Measurements from ENCODE around the gene SLAMF6. TPM values are rescaled to one million over a fixed set of nuclear protein-coding genes. Genes with fewer than 3 reads are reported as not detected.

SLAMF6 gene
- total RNA-seq, 4 donors from 2014 or later = 0.20 to 1.5 (median 0.46) TPM

GRCh38 chr1:160494620-160495019 is 28.4 kb downstream of the SLAMF6 start:
- H3K4me3 ChIP-seq = no peak overlapping the region
- no peak for DNase-seq (ENCODE audit: low spot score in 2 of 2)
- H3K4me1 ChIP-seq = no peaks in the 10 kb centered on the region
- no peak overlapping the region for H3K27ac ChIP-seq
- no peaks in the 10 kb centered on the region for H3K27me3 ChIP-seq
- peaks cover 0 to 16% (median 1%) of the 10 kb centered on the region in 4 donors for H3K9me3 ChIP-seq
- TF ChIP-seq CTCF (IDR thresholded peaks at IDR 0.05) (no peak), EP300 (IDR thresholded peaks at IDR 0.05) (no peak), POLR2A (IDR thresholded peaks at IDR 0.05) (no peak)
- no peaks in the 10 kb centered on the region for H3K36me3 ChIP-seq
- 82 to 89% methylated on average over 3 of the region's 3 CpGs for WGBS, 2 donors

DNA sequence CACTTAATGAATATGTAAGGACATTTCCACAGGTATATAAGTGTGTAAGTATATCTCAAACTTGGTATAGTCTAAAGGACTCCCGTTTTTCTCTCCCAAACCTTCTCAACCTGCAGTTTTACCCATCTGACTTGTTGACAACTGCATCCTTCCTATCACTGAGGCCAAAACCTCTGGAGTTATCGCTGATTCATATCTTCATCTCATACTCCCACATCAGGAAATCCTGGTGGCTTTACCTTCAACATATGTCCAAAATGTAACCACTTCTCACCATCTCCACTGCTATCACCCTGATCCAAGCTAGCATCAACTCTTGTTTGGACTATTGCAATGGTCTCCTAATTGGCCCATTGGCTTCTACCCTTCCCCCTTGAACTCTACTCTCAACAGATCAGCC is 30.4 kb downstream of the SLAMF6 start:
- Histone ChIP-seq H3K4me3 (no peak overlapping the region), H3K36me3 (no peaks in the 10 kb centered on the region), H3K27ac (no peak overlapping the region), H3K4me1 (no peaks in the 10 kb centered on the region), H3K27me3 (no peaks in the 10 kb centered on the region), H3K9me3 (peaks cover 0 to 5% (median 0%) of the 10 kb centered on the region in 4 donors)
- WGBS, 2 donors = 74 to 78% methylated on average over 2 of the region's 2 CpGs
- no peak for TF ChIP-seq POLR2A (IDR thresholded peaks at IDR 0.05)
- TF ChIP-seq CTCF (IDR thresholded peaks at IDR 0.05) = no peak
- no peak for TF ChIP-seq EP300 (IDR thresholded peaks at IDR 0.05)
- DNase-seq (ENCODE audit: low spot score in 2 of 2) = no peak

GRCh38 chr1:160491981-160492380 is 31.1 kb downstream of the SLAMF6 start:
- H3K27me3 ChIP-seq = no peaks in the 10 kb centered on the region
- TF ChIP-seq POLR2A (IDR thresholded peaks at IDR 0.05) (no peak), EP300 (IDR thresholded peaks at IDR 0.05) (no peak), CTCF (IDR thresholded peaks at IDR 0.05) (no peak)
- peaks cover 0 to 5% (median 0%) of the 10 kb centered on the region in 4 donors for H3K9me3 ChIP-seq
- no peak for DNase-seq (ENCODE audit: low spot score in 2 of 2)
- H3K4me3 ChIP-seq = no peak overlapping the region
- no peaks in the 10 kb centered on the region for H3K36me3 ChIP-seq
- 87 to 94% methylated on average over 3 of the region's 3 CpGs for WGBS, 2 donors
- no peak overlapping the region for H3K27ac ChIP-seq
- no peaks in the 10 kb centered on the region for H3K4me1 ChIP-seq

DNA sequence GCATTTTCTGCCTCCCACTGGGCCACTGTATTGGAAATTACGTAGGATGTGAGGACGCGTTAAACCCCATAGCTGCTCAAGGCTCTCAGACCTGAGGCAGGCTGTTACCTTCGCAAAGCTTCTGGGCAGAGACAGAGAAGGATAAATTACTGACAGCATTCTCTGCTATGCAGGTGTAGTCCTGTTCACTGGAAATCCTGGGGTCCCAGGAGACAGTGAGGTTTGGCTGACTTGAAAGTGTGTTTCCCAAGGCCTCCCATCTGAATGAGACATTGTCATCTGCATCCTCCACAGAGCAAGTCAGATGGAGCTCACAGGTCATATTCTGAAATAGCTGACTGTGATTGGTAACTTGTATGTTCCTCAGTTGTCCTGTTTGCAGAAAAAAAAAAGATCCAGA is 32.0 kb downstream of the SLAMF6 start:
- TF ChIP-seq POLR2A (IDR thresholded peaks at IDR 0.05) (no peak), EP300 (IDR thresholded peaks at IDR 0.05) (no peak)
- H3K27me3 ChIP-seq = no peaks in the 10 kb centered on the region
- H3K4me1 ChIP-seq = no peaks in the 10 kb centered on the region
- 74 to 78% methylated on average over 4 of the region's 4 CpGs for WGBS, 2 donors
- no peak for DNase-seq (ENCODE audit: low spot score in 2 of 2)
- no peak overlapping the region for H3K27ac ChIP-seq
- H3K9me3 ChIP-seq = peaks cover 0 to 5% (median 0%) of the 10 kb centered on the region in 4 donors
- H3K36me3 ChIP-seq = no peaks in the 10 kb centered on the region
- H3K4me3 ChIP-seq = no peak overlapping the region

DNA sequence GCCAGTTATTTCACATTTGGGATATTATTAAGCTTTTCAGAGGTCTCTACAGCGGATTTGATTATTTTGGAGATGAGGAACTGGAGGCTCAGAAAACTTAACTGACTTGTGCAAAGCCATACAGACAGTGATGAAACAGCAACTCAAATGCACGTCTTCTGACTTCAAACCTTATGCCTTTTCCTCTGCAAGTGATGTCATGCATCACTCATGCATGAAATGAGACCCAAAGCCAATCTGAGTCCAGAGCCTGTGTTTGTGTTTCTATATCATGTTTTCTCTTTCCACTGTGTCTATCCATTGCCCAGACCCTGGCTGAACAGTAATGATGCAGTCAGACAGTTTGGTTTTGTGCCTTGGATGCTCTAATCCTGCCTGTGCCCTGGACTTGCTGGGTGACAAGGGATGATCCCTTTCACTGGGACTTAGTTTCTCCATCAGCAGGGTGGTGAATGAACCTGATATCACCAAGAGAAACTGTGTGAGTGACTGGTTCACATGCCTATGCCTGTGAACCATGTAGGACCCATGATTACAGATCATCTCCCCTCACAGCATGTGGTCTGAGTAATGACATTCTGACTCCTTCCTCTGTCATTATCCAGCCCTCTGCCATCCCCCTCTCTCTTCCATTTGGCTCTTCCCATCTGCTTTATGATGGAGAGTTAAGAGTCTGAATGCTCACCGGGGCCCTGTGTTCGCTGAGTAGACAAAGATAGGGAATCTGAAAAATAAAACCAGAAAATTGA is 33.4 kb downstream of the SLAMF6 start:
- H3K27ac ChIP-seq = peak overlapping the region in 1 of 4 donors; percentile 17

More for the DNA sequence above, 33.4 kb downstream of the SLAMF6 start:
- no peak for TF ChIP-seq CTCF (IDR thresholded peaks at IDR 0.05)
- no peak for TF ChIP-seq POLR2A (IDR thresholded peaks at IDR 0.05)
- no peak for TF ChIP-seq EP300 (IDR thresholded peaks at IDR 0.05)
- no peaks in the 10 kb centered on the region for H3K36me3 ChIP-seq
- H3K27me3 ChIP-seq = no peaks in the 10 kb centered on the region
- peaks cover 0 to 4% (median 0%) of the 10 kb centered on the region in 4 donors for H3K9me3 ChIP-seq
- DNase-seq (ENCODE audit: low spot score in 2 of 2) = no peak
- no peak overlapping the region for H3K4me3 ChIP-seq
- H3K4me1 ChIP-seq = no peaks in the 10 kb centered on the region
- 73 to 76% methylated on average over 4 of the region's 4 CpGs for WGBS, 2 donors
